ENCODE data around the gene ESPNL.

The ESPNL gene

GRCh38 chr2:238093181-238094140 lies 6.7 kb upstream of the ESPNL start:
- H3K4me3 ChIP-seq (ENCODE audit: low read depth, low read length): no peak overlapping the region
- in situ Hi-C loops (cut with HindIII; ENCODE audit: low sequenced_read_pairs): no loop called here
- DNase-seq (ENCODE audit: low read depth, low spot score): no peak
- TF ChIP-seq CTCF (IDR thresholded peaks at IDR 0.05; ENCODE audit: low read depth, low read length): no peak

GRCh38 chr2:238094438-238095022 lies 5.6 kb upstream of the ESPNL start:
- in situ Hi-C loops (cut with HindIII; ENCODE audit: low sequenced_read_pairs): no loop called here
- no peak overlapping the region for H3K4me3 ChIP-seq (ENCODE audit: low read depth, low read length)
- no peak for TF ChIP-seq CTCF (IDR thresholded peaks at IDR 0.05; ENCODE audit: low read depth, low read length)
- DNase-seq (ENCODE audit: low read depth, low spot score): no peak

GRCh38 chr2:238095143-238095542 lies 5.0 kb upstream of the ESPNL start:
- in situ Hi-C loops (cut with HindIII; ENCODE audit: low sequenced_read_pairs): no loop called here

GRCh38 chr2:238096311-238097011 lies 3.7 kb upstream of the ESPNL start:
- H3K4me3 ChIP-seq (ENCODE audit: low read depth, low read length): no peak overlapping the region
- TF ChIP-seq CTCF (IDR thresholded peaks at IDR 0.05; ENCODE audit: low read depth, low read length): no peak
- in situ Hi-C loops (cut with HindIII; ENCODE audit: low sequenced_read_pairs): no loop called here
- DNase-seq (ENCODE audit: low read depth, low spot score): peak; percentile 17

More at GRCh38 chr2:238095143-238095542, 5.0 kb upstream of the ESPNL start:
- DNase-seq (ENCODE audit: low read depth, low spot score): no peak
- no peak for TF ChIP-seq CTCF (IDR thresholded peaks at IDR 0.05; ENCODE audit: low read depth, low read length)
- H3K4me3 ChIP-seq (ENCODE audit: low read depth, low read length): no peak overlapping the region

GRCh38 chr2:238097201-238097987 lies 2.7 kb upstream of the ESPNL start:
- no peak for DNase-seq (ENCODE audit: low read depth, low spot score)
- H3K4me3 ChIP-seq (ENCODE audit: low read depth, low read length): no peak overlapping the region
- in situ Hi-C loops (cut with HindIII; ENCODE audit: low sequenced_read_pairs): no loop called here
- TF ChIP-seq CTCF (IDR thresholded peaks at IDR 0.05; ENCODE audit: low read depth, low read length): no peak
